Testis (tissue), 3 donors: ENCODE measurements around the gene DTNA. TPM values are rescaled to one million over a fixed set of nuclear protein-coding genes. Genes with fewer than 3 reads are reported as not detected.

ENCODE experiments used
- DNase-seq: peaks from one replicate; pipeline ENCODE4 v3.0.0-alpha.2; 2019
- H3K27ac ChIP-seq, 2 donors: fragments of 200-600 bp; sonication (generic); one replicate each; pipeline ENCODE4 v1.5.1; 2019
- H3K27me3 ChIP-seq: fragments of 200-600 bp; sonication (generic); one replicate; pipeline ENCODE4 v1.5.1; 2019
- H3K36me3 ChIP-seq: fragments of 200-600 bp; sonication (generic); one replicate; pipeline ENCODE4 v1.5.1; 2017; ENCODE audit warnings: low read depth; ENCODE audit errors: missing control alignments
- H3K4me1 ChIP-seq: fragments of 200-600 bp; sonication (generic); one replicate; pipeline ENCODE4 v1.5.1; 2019
- H3K4me3 ChIP-seq, 2 donors: fragments of 200-600 bp; sonication (generic); one replicate each; pipeline ENCODE4 v1.5.1; 2017 to 2019
- H3K9me3 ChIP-seq: fragments of 200-600 bp; sonication (generic); one replicate; pipeline ENCODE4 v1.5.1; 2017
- POLR2A ChIP-seq: fragments of 450-650 bp; IDR thresholded peaks from one replicate; pipeline ENCODE4 v1.6.1; 2017; ENCODE audit warnings: antibody characterized with exemption, mild to moderate bottlenecking, moderate library complexity
- WGBS, 2 donors: methylation state at CpG; one replicate each; pipeline ENCODE4 v1.1.5; 2018; 5-methylcytosine and 5-hydroxymethylcytosine counted together
- intact Hi-C: fragments of 100-400 bp; cut with DNase I; formaldehyde crosslinking; loops from one replicate; pipeline ENCODE4 v1.15.1; 2023; ENCODE audit warnings: low total_unique reads
- polyA plus RNA-seq: library from polyadenylated mRNA; stranded (reverse); fragments of 350-450 nt; fragmentation: Illumina TruSeq; extraction: RNeasy Lipid Tissue Mini Kit (QIAGEN cat#74804); gene quantifications from one replicate; pipeline ENCODE4 v1.2.3, GENCODE V29; 2014; ENCODE audit warnings: low read depth, low replicate concordance; ENCODE audit not compliant: insufficient read depth
- total RNA-seq, 2 donors: library from RNA; depleted of rRNA; stranded (reverse); fragments of >200 nt; gene quantifications; one replicate each; pipeline ENCODE4 v1.2.3, GENCODE V29; 2016
- TF ChIP-seq, protein P1 (sequence below), 3 experiments: fragments of 450-650 bp in 2 of 3; fragments of 200-600 bp in 1 of 3; sonication (generic) in 1 of 3; IDR thresholded peaks; one replicate each; pipeline ENCODE4 v1.5.1; 2016 to 2019; ENCODE audit warnings: antibody characterized with exemption in 3 of 3, mild to moderate bottlenecking in 2 of 3, moderate library complexity in 1 of 3

The DTNA gene
- total and polyA plus RNA-seq, 3 donors from 2014 or later = 18.9 to 96.0 (median 69.1) TPM

DNA sequence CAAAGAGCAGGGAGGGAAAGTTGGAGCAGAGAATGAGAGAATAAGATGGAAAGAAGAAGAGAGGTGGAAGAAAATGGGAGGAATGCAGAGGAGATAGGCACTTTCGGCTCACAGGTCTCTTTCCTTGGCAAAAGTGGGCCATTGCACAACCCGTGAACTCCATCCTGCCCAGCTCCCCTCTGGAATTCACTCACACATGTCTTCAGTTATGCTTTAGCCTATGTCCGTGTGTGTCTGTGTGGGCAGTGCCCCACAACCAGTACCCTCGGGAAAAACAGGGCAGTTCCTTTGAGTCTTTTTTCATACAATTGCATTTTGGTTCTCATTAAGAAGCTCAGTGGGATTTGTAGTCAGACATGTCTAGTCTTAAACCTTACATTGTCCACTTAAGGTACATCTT is 34.5 kb downstream of the DTNA start:
- TF ChIP-seq, protein P1, sequence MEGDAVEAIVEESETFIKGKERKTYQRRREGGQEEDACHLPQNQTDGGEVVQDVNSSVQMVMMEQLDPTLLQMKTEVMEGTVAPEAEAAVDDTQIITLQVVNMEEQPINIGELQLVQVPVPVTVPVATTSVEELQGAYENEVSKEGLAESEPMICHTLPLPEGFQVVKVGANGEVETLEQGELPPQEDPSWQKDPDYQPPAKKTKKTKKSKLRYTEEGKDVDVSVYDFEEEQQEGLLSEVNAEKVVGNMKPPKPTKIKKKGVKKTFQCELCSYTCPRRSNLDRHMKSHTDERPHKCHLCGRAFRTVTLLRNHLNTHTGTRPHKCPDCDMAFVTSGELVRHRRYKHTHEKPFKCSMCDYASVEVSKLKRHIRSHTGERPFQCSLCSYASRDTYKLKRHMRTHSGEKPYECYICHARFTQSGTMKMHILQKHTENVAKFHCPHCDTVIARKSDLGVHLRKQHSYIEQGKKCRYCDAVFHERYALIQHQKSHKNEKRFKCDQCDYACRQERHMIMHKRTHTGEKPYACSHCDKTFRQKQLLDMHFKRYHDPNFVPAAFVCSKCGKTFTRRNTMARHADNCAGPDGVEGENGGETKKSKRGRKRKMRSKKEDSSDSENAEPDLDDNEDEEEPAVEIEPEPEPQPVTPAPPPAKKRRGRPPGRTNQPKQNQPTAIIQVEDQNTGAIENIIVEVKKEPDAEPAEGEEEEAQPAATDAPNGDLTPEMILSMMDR (IDR thresholded peaks at IDR 0.05) = no peak
- no peak for TF ChIP-seq POLR2A
- no peaks in the 10 kb centered on the region for H3K4me1 ChIP-seq
- H3K27ac ChIP-seq = no peak overlapping the region
- H3K27me3 ChIP-seq = no peaks in the 10 kb centered on the region
- WGBS, 2 donors = 82 to 88% methylated on average over 4 of the region's 4 CpGs
- intact Hi-C loops = no loop called here
- no peak overlapping the region for H3K4me3 ChIP-seq
- H3K9me3 ChIP-seq = no peaks in the 10 kb centered on the region
- no peak for DNase-seq
- H3K36me3 ChIP-seq = no peaks in the 10 kb centered on the region

- Histone ChIP-seq H3K36me3 (no peaks in the 10 kb centered on the region), H3K27ac (no peak overlapping the region), H3K9me3 (no peaks in the 10 kb centered on the region), H3K27me3 (no peaks in the 10 kb centered on the region), H3K4me3 (no peak overlapping the region), H3K4me1 (no peaks in the 10 kb centered on the region)
- WGBS, 2 donors = 86 to 88% methylated on average over 1 of the region's 1 CpG
- TF ChIP-seq, protein P1 (IDR thresholded peaks at IDR 0.05) = no peak
- no peak for TF ChIP-seq POLR2A
- intact Hi-C loops = no loop called here
- no peak for DNase-seq
Observed at GRCh38 chr18:34746614-34747013, 36.5 kb downstream of the DTNA start.

DNA sequence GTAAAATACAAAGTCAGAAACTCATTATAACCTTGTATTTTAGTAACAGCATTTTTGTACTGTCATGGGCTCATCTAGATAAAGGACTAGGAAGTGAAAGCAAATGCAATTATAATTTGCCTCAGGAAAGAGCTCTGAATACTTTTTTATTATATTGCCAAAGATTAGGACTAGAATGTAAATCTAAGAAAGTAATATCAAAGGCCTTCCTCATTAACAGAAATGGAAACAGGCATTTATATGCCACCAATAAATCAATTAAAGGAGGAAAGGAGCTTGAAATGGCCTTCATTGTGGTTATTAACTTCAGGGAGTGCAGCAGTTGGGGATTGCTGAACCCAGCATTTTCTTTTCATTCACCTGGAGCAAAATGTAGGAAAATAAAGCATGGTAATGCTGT is 39.6 kb downstream of the DTNA start:
- Histone ChIP-seq H3K27ac (no peak overlapping the region), H3K36me3 (no peaks in the 10 kb centered on the region), H3K27me3 (no peaks in the 10 kb centered on the region), H3K9me3 (no peaks in the 10 kb centered on the region), H3K4me1 (no peaks in the 10 kb centered on the region), H3K4me3 (no peak overlapping the region)
- TF ChIP-seq POLR2A = no peak
- TF ChIP-seq, protein P1 (IDR thresholded peaks at IDR 0.05) = no peak
- no peak for DNase-seq
- intact Hi-C loops = no loop called here

GRCh38 chr18:34752056-34752455 is 42.0 kb downstream of the DTNA start:
- no peaks in the 10 kb centered on the region for H3K9me3 ChIP-seq
- no peak overlapping the region for H3K27ac ChIP-seq
- H3K4me3 ChIP-seq = no peak overlapping the region
- TF ChIP-seq, protein P1 (IDR thresholded peaks at IDR 0.05) = no peak
- no peak for TF ChIP-seq POLR2A
- no peaks in the 10 kb centered on the region for H3K36me3 ChIP-seq
- no peaks in the 10 kb centered on the region for H3K4me1 ChIP-seq
- DNase-seq = no peak
- intact Hi-C loops = no loop called here
- H3K27me3 ChIP-seq = no peaks in the 10 kb centered on the region
- 93 to 97% methylated on average over 1 of the region's 1 CpG for WGBS, 2 donors

DNA sequence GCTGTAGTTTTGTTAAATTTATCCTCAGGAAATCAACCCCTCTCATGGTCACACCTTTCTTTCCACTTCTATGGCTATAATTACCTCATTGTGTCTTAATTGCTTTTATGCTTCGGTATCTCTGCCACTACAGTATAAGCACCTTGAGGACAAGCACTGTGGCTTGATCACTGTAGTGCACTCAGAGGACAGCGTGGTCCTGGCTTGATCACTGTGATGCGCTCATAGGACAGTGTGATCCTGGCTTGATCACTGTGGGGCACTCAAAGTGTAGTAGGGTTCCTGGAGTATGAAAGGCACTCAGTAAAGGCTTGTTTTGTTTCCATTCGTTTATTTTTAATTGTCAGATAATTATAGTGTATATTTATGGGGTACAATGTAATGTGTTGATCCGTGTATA is 44.2 kb downstream of the DTNA start:
- intact Hi-C loops = no loop called here
- WGBS, 2 donors = 83 to 89% methylated on average over 5 of the region's 5 CpGs
- Histone ChIP-seq H3K4me3 (no peak overlapping the region), H3K27ac (no peak overlapping the region), H3K27me3 (no peaks in the 10 kb centered on the region), H3K9me3 (no peaks in the 10 kb centered on the region), H3K36me3 (no peaks in the 10 kb centered on the region), H3K4me1 (no peaks in the 10 kb centered on the region)
- TF ChIP-seq, protein P1 (IDR thresholded peaks at IDR 0.05) = no peak
- no peak for TF ChIP-seq POLR2A
- DNase-seq = no peak
